Stimulated activated CD4-positive, alpha-beta T cell treated with anti-CD3 and anti-CD28 coated beads, Interleukin-4, amount 100 ng/mL, for 24 hours (primary cell): ENCODE results near the gene DCAF8.
"Not testable (repeated sequence)": the region's sequence is repeated elsewhere in the genome, so short reads cannot be mapped to it uniquely, and the experiment has no call there.

ENCODE experiments used
- DNase-seq: peaks from one replicate; pipeline ENCODE4 v3.0.0-alpha.2; 2020

The DCAF8 gene

GRCh38 chr1:160261893-160262794 is at the start of gene DCAF8:
DCAF8 (minus strand) TSS chr1:160262549; CDS start chr1:160244008, 18,541 bp downstream.
- peak; percentile 99 for DNase-seq

- no peak for DNase-seq
Measured at GRCh38 chr1:160309571-160309970, 47.2 kb upstream of the DCAF8 start.

- DNase-seq = no peak
Measured at GRCh38 chr1:160309185-160309557, 46.8 kb upstream of the DCAF8 start.

- DNase-seq = no peak
Measured at GRCh38 chr1:160308451-160309184, 46.3 kb upstream of the DCAF8 start.

- DNase-seq = no peak
Measured at GRCh38 chr1:160307118-160307791, 44.9 kb upstream of the DCAF8 start.

GRCh38 chr1:160300173-160300572 is 37.8 kb upstream of the DCAF8 start:
- no peak for DNase-seq

GRCh38 chr1:160296036-160296435 is 33.7 kb upstream of the DCAF8 start:
- no peak for DNase-seq

- DNase-seq = no peak
Measured at GRCh38 chr1:160293020-160293968, 30.9 kb upstream of the DCAF8 start.

GRCh38 chr1:160291248-160292220 is 29.2 kb upstream of the DCAF8 start:
- peak; percentile 69 for DNase-seq

- not testable (repeated sequence) for DNase-seq
Measured at GRCh38 chr1:160287769-160288168, 25.4 kb upstream of the DCAF8 start.

GRCh38 chr1:160285506-160285905 is 23.2 kb upstream of the DCAF8 start:
- no peak for DNase-seq

- DNase-seq = peak; percentile 94
Measured at GRCh38 chr1:160284782-160285344, 22.5 kb upstream of the DCAF8 start, which contains the start of gene PEX19. PEX19 (minus strand) TSS chr1:160285133; CDS start chr1:160285124, 9 bp downstream.

- DNase-seq = no peak
Measured at GRCh38 chr1:160284220-160284781, 22.0 kb upstream of the DCAF8 start.

- DNase-seq = no peak
Measured at GRCh38 chr1:160282807-160283206, 20.5 kb upstream of the DCAF8 start.

- no peak for DNase-seq
Measured at GRCh38 chr1:160277987-160278386, 15.6 kb upstream of the DCAF8 start.

- no peak for DNase-seq
Measured at GRCh38 chr1:160277330-160277729, 15.0 kb upstream of the DCAF8 start.

- no peak for DNase-seq
Measured at GRCh38 chr1:160271025-160271424, 8.7 kb upstream of the DCAF8 start.

- DNase-seq = no peak
Measured at GRCh38 chr1:160267284-160267991, 5.1 kb upstream of the DCAF8 start.

GRCh38 chr1:160264795-160265307 is 2.5 kb upstream of the DCAF8 start:
- DNase-seq = no peak
